H9 (cell line): ENCODE results near the gene TRAF2. TPM values are rescaled to one million over a fixed set of nuclear protein-coding genes. Genes with fewer than 3 reads are reported as not detected.

Experiments
- DNase-seq: peaks from one replicate; pipeline ENCODE4 v3.0.0-alpha.2; 2017
- H2AFZ ChIP-seq: one replicate; pipeline ENCODE4 v1.6.1; 2013; ENCODE audit warnings: mild to moderate bottlenecking, low read length, control low read depth, moderate library complexity
- H2AK5ac ChIP-seq: 2 replicates; pipeline ENCODE4 v1.6.1; 2013; ENCODE audit warnings: low read length, control low read depth, mixed read lengths; ENCODE audit not compliant: insufficient read length
- H2BK120ac ChIP-seq: one replicate; pipeline ENCODE4 v1.6.1; 2013; ENCODE audit warnings: low read depth, mild to moderate bottlenecking, low read length, control low read depth, inconsistent platforms; ENCODE audit not compliant: poor library complexity, severe bottlenecking
- H2BK12ac ChIP-seq: 2 replicates; pipeline ENCODE4 v1.6.1; 2013; ENCODE audit warnings: low read length, control low read depth, mixed read lengths, low read depth; ENCODE audit not compliant: insufficient read length
- H2BK15ac ChIP-seq: 2 replicates; pipeline ENCODE4 v1.6.1; 2013; ENCODE audit warnings: low read depth, low read length, control low read depth
- H2BK20ac ChIP-seq: one replicate; pipeline ENCODE4 v1.6.1; 2013; ENCODE audit warnings: low read depth, mild to moderate bottlenecking, low read length, control low read depth, inconsistent platforms; ENCODE audit not compliant: poor library complexity, severe bottlenecking
- H2BK5ac ChIP-seq: 2 replicates; pipeline ENCODE4 v1.6.1; 2013; ENCODE audit warnings: low read length, control low read depth, mixed read lengths; ENCODE audit not compliant: insufficient read length
- H3K14ac ChIP-seq: 2 replicates; pipeline ENCODE4 v1.6.1; 2013; ENCODE audit warnings: low read length, control low read depth; ENCODE audit not compliant: insufficient read depth
- H3K18ac ChIP-seq: 2 replicates; pipeline ENCODE4 v1.6.1; 2013; ENCODE audit warnings: low read depth, mild to moderate bottlenecking, mixed read lengths, low read length, control low read depth; ENCODE audit not compliant: insufficient read length
- H3K23ac ChIP-seq: 2 replicates; pipeline ENCODE4 v1.6.1; 2013; ENCODE audit warnings: low read length, control low read depth, mixed read lengths, low read depth; ENCODE audit not compliant: insufficient read length
- H3K23me2 ChIP-seq: 2 replicates; pipeline ENCODE4 v1.6.1; 2013; ENCODE audit warnings: low read depth, mild to moderate bottlenecking, mixed read lengths, low read length, control low read depth; ENCODE audit not compliant: insufficient read length, poor library complexity, severe bottlenecking
- H3K27ac ChIP-seq: 2 replicates; pipeline ENCODE4 v1.5.1; 2013; ENCODE audit warnings: low read length, control low read depth, mixed read lengths, low read depth; ENCODE audit not compliant: insufficient read length
- H3K27me3 ChIP-seq: 2 replicates; pipeline ENCODE4 v1.6.1; 2013; ENCODE audit warnings: low read length, control low read depth, inconsistent platforms; ENCODE audit not compliant: insufficient read depth
- H3K4ac ChIP-seq: 2 replicates; pipeline ENCODE4 v1.6.1; 2013; ENCODE audit warnings: low read depth, mild to moderate bottlenecking, control low read depth, inconsistent platforms, low read length, moderate library complexity
- H3K4me1 ChIP-seq: 2 replicates; pipeline ENCODE4 v1.6.1; 2013; ENCODE audit warnings: low read length, control low read depth, inconsistent platforms; ENCODE audit not compliant: insufficient read depth
- H3K4me2 ChIP-seq: 2 replicates; pipeline ENCODE4 v1.6.1; 2013; ENCODE audit warnings: low read length, control low read depth, mixed read lengths; ENCODE audit not compliant: insufficient read length, insufficient read depth
- H3K56ac ChIP-seq: 2 replicates; pipeline ENCODE4 v1.6.1; 2013; ENCODE audit warnings: low read depth, mild to moderate bottlenecking, mixed read lengths, low read length, control low read depth; ENCODE audit not compliant: insufficient read length
- H3K79me1 ChIP-seq: 2 replicates; pipeline ENCODE4 v1.6.1; 2013; ENCODE audit warnings: low read depth, mild to moderate bottlenecking, moderate library complexity, low read length, control low read depth, inconsistent platforms; ENCODE audit not compliant: insufficient read depth, poor library complexity, severe bottlenecking
- H3K79me2 ChIP-seq: 2 replicates; pipeline ENCODE4 v1.6.1; 2013; ENCODE audit warnings: low read length, control low read depth, inconsistent platforms; ENCODE audit not compliant: insufficient read depth
- H3K9ac ChIP-seq: 2 replicates; pipeline ENCODE4 v1.6.1; 2013; ENCODE audit warnings: low read length, control low read depth, mixed read lengths; ENCODE audit not compliant: insufficient read length; ENCODE audit errors: extremely low read depth
- H3K9me3 ChIP-seq: one replicate; pipeline ENCODE4 v1.6.1; 2013; ENCODE audit warnings: low read depth, low read length, inconsistent platforms; ENCODE audit not compliant: control insufficient read depth
- H3T11ph ChIP-seq: one replicate; pipeline ENCODE4 v1.6.1; 2013; ENCODE audit warnings: mild to moderate bottlenecking, low read length, control low read depth, inconsistent platforms
- H4K20me1 ChIP-seq: one replicate; pipeline ENCODE4 v1.6.1; 2013; ENCODE audit not compliant: control insufficient read depth, insufficient read length, insufficient read depth
- H4K5ac ChIP-seq: 2 replicates; pipeline ENCODE4 v1.6.1; 2013; ENCODE audit warnings: low read depth, mild to moderate bottlenecking, mixed read lengths, low read length, control low read depth; ENCODE audit not compliant: insufficient read length
- H4K8ac ChIP-seq: replicated peaks from 2 replicates; pipeline ENCODE4 v1.6.1; 2013; ENCODE audit warnings: low read length, control low read depth, mixed read lengths, low read depth; ENCODE audit not compliant: insufficient read length
- H4K91ac ChIP-seq: 2 replicates; pipeline ENCODE4 v1.6.1; 2013; ENCODE audit warnings: low read depth, mild to moderate bottlenecking, moderate library complexity, mixed read lengths, low read length, control low read depth; ENCODE audit not compliant: insufficient read length
- H3K27ac Mint-ChIP-seq, 3 experiments: 2 replicates in 2 of 3; 3 replicates in 1 of 3; pipeline ENCODE4 v1.8.0; 2020 to 2021; ENCODE audit warnings: mixed read lengths in 3 of 3, mild to moderate bottlenecking in 1 of 3, moderate library complexity in 1 of 3
- H3K27me3 Mint-ChIP-seq: 2 replicates; pipeline ENCODE4 v1.8.0; 2021; ENCODE audit warnings: low read depth, mild to moderate bottlenecking, moderate library complexity, mixed read lengths
- H3K36me3 Mint-ChIP-seq, 3 experiments: 2 replicates in 2 of 3; 3 replicates in 1 of 3; pipeline ENCODE4 v1.8.0; 2020 to 2021; ENCODE audit warnings: low read depth in 3 of 3, mixed read lengths in 3 of 3; ENCODE audit not compliant: insufficient read depth in 1 of 3
- H3K4me1 Mint-ChIP-seq, 2 experiments: 2 replicates each; pipeline ENCODE4 v1.8.0; 2020; ENCODE audit warnings: mixed read lengths in 2 of 2
- H3K4me3 Mint-ChIP-seq, 2 experiments: 2 replicates in 1 of 2; 3 replicates in 1 of 2; pipeline ENCODE4 v1.8.0; 2020 to 2021; ENCODE audit warnings: mild to moderate bottlenecking in 2 of 2, mixed read lengths in 2 of 2, moderate library complexity in 1 of 2
- H3K9me3 Mint-ChIP-seq, 2 experiments: 2 replicates in 1 of 2; 3 replicates in 1 of 2; pipeline ENCODE4 v1.8.0; 2020; ENCODE audit warnings: mild to moderate bottlenecking in 2 of 2, mixed read lengths in 2 of 2, moderate library complexity in 1 of 2
- CTCF ChIP-seq: fragments of 200-600 bp; sonication (generic); conservative IDR thresholded peaks from 3 replicates; pipeline ENCODE4 v1.8.0; 2021; ENCODE audit warnings: antibody characterized with exemption, mild to moderate bottlenecking
- WGBS: extraction: QIAGEN DNeasy Blood & Tissue Kit; methylation state at CpG from one replicate; pipeline ENCODE4 v1.1.7; 2013; ENCODE audit warnings: missing lambda C conversion rate, low lambda C conversion rate, mixed read lengths; ENCODE audit not compliant: insufficient read length; ENCODE audit errors: extremely low coverage; 5-methylcytosine and 5-hydroxymethylcytosine counted together
- total RNA-seq: library from RNA; stranded (reverse); gene quantifications from 2 replicates; pipeline ENCODE4 v1.2.1, GENCODE V29; 2021

TRAF2 gene
- total RNA-seq, 1 experiment from 2014 or later = 48.8 TPM

GRCh38 chr9:136845465-136846260 lies 40.7 kb upstream of the TRAF2 start:
- Histone ChIP-seq H4K8ac (no peak overlapping the region), H4K5ac (no peak overlapping the region), H2AK5ac (no peak overlapping the region), H4K91ac (no peak overlapping the region), H2BK20ac (no peak overlapping the region), H3K23me2 (peaks cover 8% of the 10 kb centered on the region), H3K79me1 (no peaks in the 10 kb centered on the region), H3K56ac (no peak overlapping the region), H3K27me3 (no peaks in the 10 kb centered on the region), H3K23ac (no peak overlapping the region), H4K20me1 (no peaks in the 10 kb centered on the region), H3T11ph (no peak overlapping the region), H3K79me2 (no peaks in the 10 kb centered on the region), H2BK120ac (no peak overlapping the region), H2BK12ac (no peak overlapping the region), H3K18ac (no peak overlapping the region), H3K4me1 (no peaks in the 10 kb centered on the region; the same call in 1 of the 2 replicates), H3K9me3 (no peaks in the 10 kb centered on the region), H3K14ac (no peak overlapping the region), H3K27ac (no peak overlapping the region), H3K4me2 (no peak overlapping the region), H3K9ac (no peak overlapping the region), H3K4ac (no peak overlapping the region), H2BK5ac (no peak overlapping the region), H2BK15ac (no peak overlapping the region), H2AFZ (no peak overlapping the region)
- TF ChIP-seq CTCF = no peak
- Mint-ChIP-seq H3K4me1 (peaks cover 13 to 24% of the 10 kb centered on the region in 2 experiments), H3K27me3 (peaks cover 6% of the 10 kb centered on the region; the same call in 1 of the 2 replicates), H3K27ac (no peak overlapping the region), H3K9me3 (no peaks in the 10 kb centered on the region), H3K4me3 (peak overlapping the region in 1 of 2 experiments; percentile 36; a peak in 2 of 5 replicates), H3K36me3 (peaks cover 0 to 6% (median 2%) of the 10 kb centered on the region in 3 experiments; a peak in 4 of 7 replicates)
- WGBS = no CpG with 5 or more reads among the region's 102 CpGs
- peak; percentile 48 for DNase-seq
